CMK (cell line): ENCODE results near the gene ADAMTS14.

Experiments
- DNase-seq: peaks from one replicate; pipeline ENCODE4 v3.0.0-alpha.2; 2010; ENCODE audit warnings: low read depth

ADAMTS14 gene

DNA sequence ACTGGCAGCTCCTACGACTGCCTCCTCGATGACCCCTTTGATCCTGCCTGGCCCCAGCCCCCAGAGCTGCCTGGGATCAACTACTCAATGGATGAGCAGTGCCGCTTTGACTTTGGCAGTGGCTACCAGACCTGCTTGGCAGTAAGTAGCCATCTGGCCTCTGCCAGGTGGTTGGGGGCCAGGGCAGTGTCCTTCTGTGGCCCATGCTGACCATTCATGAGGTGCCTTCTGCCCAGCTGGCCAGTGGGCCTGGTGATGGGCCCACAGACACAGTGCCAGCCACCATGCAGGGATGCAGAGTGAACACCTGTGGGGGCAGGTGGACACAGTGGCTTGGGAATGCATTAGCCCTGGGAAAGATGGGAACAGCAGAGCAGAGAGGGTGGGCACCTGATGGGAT, 62.9 kb downstream of the ADAMTS14 start:
- no peak for DNase-seq

DNA sequence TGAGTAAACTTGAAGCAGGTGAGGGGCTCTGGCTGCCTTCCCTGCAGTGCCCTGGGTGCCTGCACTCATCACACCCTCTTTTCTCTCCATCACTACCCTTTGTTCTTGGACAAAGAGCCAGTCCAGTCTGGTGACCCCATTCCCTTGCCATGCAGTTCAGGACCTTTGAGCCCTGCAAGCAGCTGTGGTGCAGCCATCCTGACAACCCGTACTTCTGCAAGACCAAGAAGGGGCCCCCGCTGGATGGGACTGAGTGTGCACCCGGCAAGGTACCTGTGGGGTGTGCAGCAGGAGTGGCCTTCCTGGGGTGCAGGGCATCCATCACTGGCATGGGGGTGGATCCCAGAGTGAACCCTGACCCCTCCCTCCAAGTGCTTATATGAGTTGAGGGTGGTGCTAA, 64.2 kb downstream of the ADAMTS14 start:
- DNase-seq: no peak

DNA sequence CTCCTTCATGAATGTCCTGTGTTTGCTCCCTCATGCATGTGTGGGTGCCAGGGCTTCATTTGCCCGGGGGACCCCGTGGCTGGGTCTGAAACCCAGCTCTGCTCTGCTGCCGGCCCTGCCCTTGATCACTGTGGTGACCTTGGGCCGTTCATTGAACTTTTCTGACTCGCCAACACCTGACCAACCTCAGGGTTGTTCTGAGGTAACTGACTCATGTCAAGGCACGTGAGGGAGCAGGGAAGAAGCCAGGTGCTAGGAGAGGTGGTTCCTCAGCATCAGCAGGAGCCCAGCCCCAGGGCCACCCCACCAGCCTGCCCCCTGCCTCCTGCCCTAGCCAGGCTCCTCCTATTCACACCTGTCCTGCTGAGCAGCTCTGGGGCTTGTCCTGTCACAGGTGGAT, 64.9 kb downstream of the ADAMTS14 start:
- no peak for DNase-seq

DNA sequence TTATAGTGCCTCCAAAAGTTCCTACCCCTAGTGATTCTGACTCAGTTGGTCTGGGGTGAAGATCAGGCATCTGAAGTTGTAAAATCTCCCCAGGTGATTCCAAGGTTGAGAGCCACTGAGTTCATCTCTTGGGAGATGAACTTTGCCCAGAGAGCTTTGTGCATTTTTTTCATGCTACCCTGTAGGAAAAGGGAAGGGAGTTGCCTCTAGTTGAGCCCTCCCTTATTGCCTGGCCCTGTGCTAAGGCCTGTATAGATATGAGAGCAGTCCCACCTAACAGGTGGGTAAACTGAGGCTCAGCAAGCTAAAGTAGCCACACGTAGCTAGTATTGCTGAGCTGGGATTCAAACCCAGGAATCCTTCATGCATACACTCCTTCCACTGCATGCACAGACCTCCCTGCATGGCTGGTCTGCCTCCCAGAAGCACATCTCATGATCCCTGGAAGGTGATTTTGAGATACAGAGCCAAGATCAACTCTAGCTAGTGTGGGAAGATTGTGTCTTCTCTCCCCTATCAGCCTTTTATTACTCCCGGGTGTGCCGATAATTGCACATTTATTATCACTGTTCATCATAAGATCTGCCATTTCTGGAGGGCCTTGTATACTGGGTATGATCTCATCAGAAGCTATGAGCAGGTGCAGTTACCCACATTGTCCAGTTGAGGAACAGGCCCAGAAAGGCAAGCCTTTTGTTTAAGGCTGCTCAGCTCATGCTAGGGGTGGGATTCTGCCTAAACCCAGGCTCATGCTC, 65.9 kb downstream of the ADAMTS14 start:
- no peak for DNase-seq

DNA sequence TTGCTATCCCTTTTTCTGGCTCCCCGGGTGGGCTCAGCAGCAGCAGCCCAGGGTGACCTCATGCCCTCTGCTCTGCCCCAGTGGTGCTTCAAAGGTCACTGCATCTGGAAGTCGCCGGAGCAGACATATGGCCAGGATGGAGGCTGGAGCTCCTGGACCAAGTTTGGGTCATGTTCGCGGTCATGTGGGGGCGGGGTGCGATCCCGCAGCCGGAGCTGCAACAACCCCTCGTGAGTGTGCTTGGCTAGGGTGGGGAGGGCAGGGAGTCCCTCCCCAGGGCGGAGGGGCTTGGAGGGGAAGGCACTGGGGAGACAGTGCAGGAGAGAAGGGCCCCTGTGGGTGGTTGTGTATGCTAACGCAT, 66.4 kb downstream of the ADAMTS14 start:
- no peak for DNase-seq

DNA sequence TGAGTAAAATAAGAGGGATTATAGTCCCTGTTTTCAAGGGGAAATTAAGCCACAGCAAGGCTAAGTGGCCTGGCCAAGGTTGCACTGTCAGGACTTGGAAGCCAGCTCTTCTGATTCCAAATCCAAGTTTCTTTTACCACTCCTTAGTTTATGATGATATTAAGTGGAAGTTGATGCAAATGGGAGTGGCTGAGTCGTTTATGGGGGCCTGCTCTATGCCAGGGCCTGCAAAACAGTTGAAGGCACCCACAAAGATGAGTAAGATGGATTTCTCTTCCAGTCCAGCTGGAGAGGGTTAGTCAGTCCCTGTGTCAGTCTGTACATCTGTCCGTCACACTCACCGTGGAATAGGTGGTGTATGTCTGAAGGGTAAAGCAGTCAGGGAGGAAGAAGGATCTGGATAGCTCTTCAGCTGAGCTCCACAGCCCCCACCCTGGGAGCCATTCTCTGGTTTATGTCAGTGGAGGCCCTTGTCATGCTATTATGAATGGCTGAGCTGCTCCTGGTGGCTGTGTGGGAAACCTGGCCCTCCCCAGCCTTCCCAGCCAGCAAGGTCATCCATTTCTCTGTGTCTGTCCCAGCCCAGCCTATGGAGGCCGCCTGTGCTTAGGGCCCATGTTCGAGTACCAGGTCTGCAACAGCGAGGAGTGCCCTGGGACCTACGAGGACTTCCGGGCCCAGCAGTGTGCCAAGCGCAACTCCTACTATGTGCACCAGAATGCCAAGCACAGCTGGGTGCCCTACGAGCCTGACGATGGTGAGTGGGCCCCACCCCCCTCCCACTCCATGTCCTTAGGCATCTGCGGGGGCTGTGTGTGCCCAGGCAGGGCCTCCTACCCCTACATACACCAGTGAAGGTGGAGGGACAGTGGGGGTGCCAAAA, 68.3 kb downstream of the ADAMTS14 start:
- no peak for DNase-seq

DNA sequence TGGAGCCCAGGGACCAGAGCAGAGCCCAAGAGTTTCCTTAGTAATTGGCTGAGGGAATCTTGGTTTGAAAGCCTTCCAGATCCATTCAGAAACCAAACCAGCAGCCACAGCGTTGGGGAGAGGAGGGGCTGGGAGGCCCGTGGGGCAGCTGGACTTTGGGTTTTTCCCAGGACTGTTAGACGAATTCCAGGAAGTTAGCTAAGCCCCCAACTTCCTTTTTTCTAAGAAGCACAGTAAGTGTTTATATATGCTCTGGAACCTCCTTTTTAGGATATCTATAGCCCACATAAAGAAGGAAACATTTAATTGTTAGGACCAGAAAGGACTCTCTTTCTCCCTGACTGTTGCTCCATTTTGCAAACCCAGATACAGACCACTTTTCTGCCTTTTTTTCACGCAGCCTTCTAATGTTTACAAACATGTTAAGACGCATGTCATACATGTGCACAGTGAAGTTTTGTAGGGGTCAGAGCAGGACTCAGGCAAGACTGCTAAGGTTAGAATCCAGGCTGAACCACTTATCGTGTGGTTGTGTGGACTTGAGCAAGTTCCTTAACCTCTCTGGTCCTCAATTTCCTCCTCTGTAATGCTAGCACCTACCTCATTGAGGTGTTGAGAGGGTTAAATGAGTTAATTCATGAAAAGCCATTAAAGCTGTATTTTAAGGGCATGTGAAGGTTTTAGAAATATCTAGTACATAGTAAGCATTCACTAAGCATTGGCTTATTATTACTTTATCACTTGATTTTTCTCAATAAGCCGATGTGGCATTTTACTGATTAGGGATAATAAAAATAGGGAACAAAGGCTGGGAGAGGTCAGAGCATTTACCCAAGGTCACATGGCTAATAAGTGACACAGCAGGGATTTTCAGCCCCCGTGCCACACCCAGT, 70.5 kb downstream of the ADAMTS14 start:
- peak; percentile 56 for DNase-seq

DNA sequence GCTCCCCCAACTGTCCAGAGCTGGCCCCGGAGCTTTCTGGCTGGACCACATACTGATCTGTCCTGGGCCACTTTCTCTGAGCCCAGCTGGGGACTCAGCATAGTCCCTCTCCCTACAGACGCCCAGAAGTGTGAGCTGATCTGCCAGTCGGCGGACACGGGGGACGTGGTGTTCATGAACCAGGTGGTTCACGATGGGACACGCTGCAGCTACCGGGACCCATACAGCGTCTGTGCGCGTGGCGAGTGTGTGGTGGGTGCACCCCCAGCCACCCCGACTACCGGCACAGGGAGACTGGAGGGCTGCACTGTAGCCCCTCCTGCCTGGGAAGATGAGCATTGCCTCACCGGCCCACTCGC, 71.1 kb downstream of the ADAMTS14 start:
- no peak for DNase-seq

DNA sequence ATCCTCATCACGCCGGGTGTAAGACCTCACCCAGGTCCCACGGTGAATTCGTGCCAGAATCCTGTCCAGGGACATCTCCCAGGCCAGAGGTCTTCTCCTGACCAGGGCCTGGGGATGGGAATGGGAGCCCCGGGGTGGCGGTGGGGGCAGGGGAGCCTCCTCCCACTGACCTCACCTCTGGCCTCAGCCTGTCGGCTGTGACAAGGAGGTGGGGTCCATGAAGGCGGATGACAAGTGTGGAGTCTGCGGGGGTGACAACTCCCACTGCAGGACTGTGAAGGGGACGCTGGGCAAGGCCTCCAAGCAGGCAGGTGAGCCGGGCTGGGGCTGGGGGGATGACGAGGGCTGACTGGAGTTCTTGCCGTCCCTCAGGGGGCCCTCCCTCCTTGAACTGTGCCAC, 71.6 kb downstream of the ADAMTS14 start:
- no peak for DNase-seq

DNA sequence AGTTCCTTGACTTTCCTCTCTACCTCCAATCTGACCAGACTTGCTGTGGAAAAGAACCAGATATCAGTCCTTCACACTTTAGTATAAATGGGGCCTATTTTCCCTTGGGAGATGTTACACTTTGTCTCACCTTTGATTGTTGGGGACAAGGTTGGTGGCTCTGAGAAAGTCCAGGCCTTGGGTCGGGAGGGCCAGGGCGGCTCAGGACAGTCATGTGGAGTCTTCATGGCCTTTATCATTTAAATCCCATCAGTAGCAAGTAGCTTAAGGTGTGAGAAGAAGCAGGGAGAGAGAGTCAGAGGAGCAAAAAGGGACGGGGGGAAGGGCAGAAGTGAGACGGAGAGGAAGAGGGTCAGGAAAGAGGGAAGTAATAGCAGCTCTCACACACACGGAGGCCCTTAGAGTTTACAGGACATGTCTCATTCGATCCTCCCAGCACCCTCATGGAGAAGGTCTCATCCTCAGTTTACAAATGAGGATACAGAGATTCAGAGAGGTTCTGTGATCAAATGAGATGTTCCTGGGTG, 72.4 kb downstream of the ADAMTS14 start:
- no peak for DNase-seq

DNA sequence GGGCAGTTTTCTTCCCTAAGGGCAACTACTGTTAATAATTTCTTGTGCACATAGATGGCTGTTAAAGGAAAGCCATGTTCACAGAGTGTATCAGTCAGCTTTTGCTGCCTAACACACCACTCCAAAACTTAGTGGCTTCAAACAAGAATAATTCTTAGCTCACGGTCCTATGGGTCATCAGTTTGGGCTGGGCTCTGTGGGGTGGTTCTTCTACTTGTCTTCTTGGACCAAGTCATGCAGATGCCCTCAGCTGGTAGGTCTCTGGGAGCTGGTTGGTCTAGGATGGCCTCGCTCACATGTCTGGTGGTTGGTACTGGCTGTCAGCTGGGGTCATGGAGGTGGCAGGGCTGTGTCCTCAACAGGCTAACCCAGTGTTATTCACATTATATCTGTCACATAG, 73.2 kb downstream of the ADAMTS14 start:
- no peak for DNase-seq

DNA sequence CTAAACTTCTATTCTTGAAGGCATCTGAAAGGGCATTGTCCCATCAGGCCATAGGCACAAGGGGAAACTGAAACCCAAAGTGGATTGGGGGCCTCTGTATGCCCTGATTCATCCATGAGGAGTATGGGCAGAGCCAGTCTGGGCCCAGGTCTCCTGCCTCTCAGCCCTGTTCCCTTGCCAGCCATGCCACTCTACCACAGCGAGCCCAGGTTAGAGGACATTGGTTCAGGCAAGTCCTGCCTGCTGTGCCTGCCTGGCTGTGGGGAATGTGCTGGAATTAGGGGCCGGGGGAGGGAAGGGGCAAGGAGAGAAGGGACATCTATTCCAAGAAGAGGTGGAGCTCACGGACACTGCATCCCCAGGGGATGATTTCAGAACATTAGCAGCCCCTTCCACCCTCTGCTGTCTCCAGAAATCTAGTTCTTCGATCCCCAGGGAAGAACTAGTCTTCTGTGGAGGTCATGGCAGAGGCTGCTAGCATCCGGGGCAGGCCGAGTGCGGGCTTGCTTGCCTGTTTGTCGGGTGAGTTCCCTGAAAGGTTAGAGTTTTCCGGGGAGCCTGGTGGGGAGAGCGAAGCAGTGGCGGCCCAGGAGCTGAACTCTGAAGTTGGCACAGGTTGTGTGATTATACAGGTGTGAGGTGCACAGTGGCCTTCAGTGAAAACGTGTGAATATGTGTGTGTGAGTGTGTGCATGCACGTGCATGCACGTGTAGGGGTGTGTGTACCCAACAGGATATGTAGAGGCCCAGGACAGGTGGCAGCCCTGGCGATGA, 75.1 kb downstream of the ADAMTS14 start:
- no peak for DNase-seq

DNA sequence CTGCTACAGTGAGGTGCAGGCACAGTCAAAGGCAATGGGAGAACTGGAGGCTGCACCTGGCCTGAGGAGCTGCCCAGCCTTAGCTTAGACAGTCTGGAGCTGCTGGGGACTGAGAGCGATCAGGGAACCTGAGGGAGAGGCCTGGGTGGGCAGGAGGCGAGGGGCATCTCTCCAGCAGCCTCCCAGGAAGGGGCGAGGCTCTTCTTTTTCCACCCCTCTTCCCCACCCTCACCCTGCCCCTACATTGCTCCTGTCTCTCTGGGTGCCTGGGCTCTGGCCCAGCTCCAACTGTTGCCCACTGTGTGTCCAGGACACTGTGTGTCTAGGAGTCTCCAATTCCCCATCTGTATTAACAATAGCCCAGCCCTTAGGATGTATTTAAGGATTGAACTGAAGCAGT, 76.0 kb downstream of the ADAMTS14 start:
- no peak for DNase-seq

DNA sequence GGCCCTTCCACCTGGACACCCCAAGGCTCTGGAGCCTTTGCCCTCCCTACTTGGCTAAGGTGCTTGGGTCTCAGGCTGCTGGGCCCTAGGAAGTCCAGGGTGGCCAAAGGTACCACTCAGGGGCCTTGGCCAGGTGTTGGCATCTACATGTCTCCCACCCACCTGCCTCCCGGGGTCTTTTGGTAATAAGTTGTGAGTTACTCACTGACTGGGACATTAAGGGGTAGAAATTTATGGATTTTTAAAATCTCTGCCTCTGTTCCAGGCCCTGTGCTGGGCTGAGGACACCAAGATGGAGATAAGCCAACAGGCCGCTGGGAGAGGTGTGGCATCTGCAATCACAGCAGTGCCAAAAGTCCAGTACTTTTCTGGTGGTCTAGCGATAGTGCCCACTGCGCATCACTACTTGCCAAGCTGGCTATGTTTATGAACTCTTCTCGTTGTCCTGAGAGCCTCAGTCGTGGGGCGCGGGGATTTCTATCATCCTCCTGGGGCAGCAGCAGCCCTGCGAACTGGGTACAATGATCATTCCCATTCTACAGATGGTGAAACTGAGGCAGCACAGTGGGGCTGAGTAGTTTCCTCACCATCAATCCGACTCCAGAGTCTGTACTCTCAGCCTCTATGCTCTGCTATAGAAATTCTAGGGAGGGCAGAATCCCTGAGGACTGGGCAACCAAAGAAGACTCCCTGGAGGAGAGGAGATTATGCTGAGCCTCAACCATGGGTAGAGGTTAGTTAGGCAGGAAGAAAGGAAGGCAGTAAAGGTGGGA, 76.7 kb downstream of the ADAMTS14 start:
- no peak for DNase-seq

DNA sequence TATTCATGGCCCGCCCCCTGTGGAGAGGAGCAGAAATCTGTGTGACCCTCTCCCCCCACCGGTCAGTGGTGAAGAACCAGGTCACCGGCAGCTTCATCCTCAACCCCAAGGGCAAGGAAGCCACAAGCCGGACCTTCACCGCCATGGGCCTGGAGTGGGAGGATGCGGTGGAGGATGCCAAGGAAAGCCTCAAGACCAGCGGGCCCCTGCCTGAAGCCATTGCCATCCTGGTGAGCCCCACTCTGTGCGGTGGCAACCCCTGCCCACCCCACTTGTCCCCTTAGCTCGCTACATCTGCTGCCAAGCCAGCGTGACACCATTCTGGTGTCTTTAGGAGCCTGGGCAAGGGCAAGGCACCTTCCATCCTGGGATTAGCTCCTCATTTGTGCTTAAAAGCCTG, 77.5 kb downstream of the ADAMTS14 start:
- no peak for DNase-seq

DNA sequence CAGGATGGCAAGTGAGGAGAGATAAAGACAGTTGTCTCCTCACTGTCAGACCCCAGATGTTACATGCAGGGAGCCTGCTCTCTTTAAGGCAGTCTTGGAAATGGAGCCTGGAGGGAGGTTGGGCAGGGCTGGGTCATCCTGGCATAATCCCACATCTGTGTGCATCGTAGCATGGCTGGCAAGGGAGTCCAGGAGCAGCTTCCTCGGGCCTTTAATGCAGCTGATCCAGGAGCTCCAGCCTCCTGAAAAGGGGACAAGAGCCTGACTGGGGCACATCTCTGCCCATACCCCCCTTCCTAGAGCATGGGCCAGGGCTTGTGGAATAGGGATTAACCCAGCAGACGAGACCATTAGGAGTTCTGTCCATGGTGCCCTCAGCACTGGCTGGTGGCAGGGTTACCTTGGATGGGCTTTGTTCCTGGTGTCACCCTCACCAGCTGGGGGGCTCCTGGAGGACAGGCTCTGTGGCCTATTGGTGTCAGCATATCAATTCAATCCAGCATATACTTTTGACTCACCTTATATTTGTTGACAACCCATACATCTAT, 77.9 kb downstream of the ADAMTS14 start:
- DNase-seq: no peak

DNA sequence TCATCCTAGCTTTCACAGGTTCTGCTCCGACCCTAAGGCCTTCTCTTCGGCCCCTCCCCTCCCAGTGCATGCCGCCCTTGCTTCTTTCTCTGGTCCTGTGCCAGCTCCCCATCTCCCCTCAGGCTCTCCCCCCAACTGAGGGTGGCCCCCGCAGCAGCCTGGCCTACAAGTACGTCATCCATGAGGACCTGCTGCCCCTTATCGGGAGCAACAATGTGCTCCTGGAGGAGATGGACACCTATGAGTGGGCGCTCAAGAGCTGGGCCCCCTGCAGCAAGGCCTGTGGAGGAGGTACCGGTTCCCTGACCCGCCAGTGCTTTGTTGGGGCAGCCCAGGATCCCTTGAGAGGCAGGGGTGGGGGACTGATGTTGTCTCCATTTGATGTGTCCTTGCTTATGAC, 79.0 kb downstream of the ADAMTS14 start:
- DNase-seq: no peak

DNA sequence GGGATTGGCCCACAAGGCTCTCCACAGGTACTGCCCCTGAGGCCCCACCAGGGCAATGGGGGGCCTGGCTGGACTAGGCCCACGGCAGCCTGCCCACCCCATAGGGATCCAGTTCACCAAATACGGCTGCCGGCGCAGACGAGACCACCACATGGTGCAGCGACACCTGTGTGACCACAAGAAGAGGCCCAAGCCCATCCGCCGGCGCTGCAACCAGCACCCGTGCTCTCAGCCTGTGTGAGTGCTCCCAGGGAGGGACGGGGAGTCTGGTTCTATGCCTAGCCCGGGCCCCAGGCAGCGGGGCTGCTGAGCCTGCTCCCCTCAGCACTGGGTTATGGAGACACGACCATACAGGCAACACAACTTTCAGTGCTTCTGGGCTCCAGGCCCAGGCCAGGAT, 79.7 kb downstream of the ADAMTS14 start:
- no peak for DNase-seq

DNA sequence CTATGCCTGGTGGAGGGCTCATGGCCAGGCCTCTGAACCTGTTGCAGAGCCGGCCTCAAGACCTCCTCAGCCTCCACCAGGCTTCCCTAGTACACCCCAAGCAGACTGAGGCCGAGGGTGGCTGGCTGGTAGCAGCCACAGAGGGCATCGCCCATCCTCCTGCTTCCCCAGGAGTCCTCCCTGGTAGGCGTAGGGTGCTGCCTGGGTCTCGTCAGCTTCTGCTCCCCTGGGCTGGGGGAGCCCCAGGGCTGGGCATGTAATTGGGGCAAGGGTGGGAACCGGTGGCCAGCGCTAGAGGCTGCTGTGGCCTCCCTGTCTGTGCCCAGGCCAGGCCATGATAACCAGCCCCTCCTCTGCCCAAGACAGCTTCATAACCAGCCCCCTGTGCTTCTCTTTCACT, 80.3 kb downstream of the ADAMTS14 start:
- no peak for DNase-seq

DNA sequence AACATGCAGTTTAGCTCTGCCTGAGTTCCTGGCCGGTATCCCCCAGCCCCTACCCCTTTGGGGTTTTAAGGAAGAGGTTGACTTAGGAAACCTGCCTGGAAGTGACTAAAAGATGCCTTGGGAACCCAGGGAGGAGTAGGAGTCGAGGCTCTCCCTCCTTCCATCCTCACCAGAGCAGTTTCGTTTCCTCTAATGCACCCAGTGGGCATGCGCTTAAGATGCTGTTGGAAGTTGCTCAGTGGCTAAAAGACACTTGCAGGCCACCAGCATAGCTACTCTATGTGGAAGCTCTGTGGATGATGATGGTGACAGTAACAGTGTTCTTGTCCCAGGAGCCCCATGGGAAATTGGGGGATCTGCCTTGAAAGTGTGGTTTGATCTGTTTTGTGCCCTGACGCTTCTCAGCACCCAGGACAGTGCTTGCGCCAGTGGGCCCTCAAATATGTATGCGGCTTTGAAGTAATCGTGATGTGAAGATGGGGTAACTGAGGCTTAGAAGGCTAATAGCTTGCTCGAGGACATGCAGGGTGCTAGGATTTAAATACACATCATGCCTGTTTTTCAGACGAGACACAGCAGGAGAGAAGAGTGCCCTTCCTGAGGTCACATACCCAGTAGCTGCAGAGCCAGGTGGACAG, 80.8 kb downstream of the ADAMTS14 start:
- no peak for DNase-seq
